GM12878 (cell line): ENCODE results near the gene MYO15A. TPM values are rescaled to one million over a fixed set of nuclear protein-coding genes. Genes with fewer than 3 reads are reported as not detected.

Source experiments
- ASH2L ChIP-seq: fragments of 300-600, 200-600 bp; sonication (generic); IDR thresholded peaks from 2 replicates; pipeline ENCODE4 v1.6.1; 2017; ENCODE audit warnings: low read depth, mild to moderate bottlenecking, borderline replicate concordance
- CEBPB ChIP-seq, 2 experiments: fragments of 150-350 bp in 1 of 2; IDR thresholded peaks; 2 replicates each; pipeline ENCODE4 v1.6.1; 2012 to 2014; ENCODE audit warnings: low read depth in 2 of 2, low read length in 2 of 2, borderline replicate concordance in 1 of 2, inconsistent platforms in 1 of 2
- DPF2 ChIP-seq: fragments of 450-650 bp; IDR thresholded peaks from 2 replicates; pipeline ENCODE4 v1.6.1; 2017; ENCODE audit warnings: mild to moderate bottlenecking
- EED ChIP-seq: sonication (generic); IDR thresholded peaks from 2 replicates; pipeline ENCODE4 v1.6.1; 2016; ENCODE audit warnings: antibody characterized with exemption, low read depth
- EP300 ChIP-seq, 2 experiments: fragments of 150-350 bp in 1 of 2; IDR thresholded peaks; 2 replicates each; pipeline ENCODE4 v1.6.1; 2011 to 2012; ENCODE audit warnings: low read depth in 2 of 2, low read length in 2 of 2, borderline replicate concordance in 1 of 2, improper control_type of control experiment in 1 of 2, inconsistent platforms in 1 of 2; ENCODE audit not compliant: control insufficient read depth in 1 of 2
- FOXK2 ChIP-seq: fragments of 450-650 bp; IDR thresholded peaks from 2 replicates; pipeline ENCODE4 v1.6.1; 2017; ENCODE audit warnings: mild to moderate bottlenecking, moderate library complexity
- NFYA ChIP-seq: IDR thresholded peaks from 2 replicates; pipeline ENCODE4 v1.6.1; 2011; ENCODE audit warnings: low read depth, mild to moderate bottlenecking, low read length, improper control_type of control experiment, borderline replicate concordance
- RELA ChIP-seq: fragments of 450-650 bp; IDR thresholded peaks from 2 replicates; pipeline ENCODE4 v1.8.0; 2014; ENCODE audit warnings: borderline replicate concordance; ENCODE audit not compliant: partially characterized antibody
- RFX5 ChIP-seq: IDR thresholded peaks from 2 replicates; pipeline ENCODE4 v1.6.1; 2011; ENCODE audit warnings: low read depth, low read length, improper control_type of control experiment
- SMAD5 ChIP-seq: IDR thresholded peaks from 2 replicates; pipeline ENCODE4 v1.6.1; 2016; ENCODE audit warnings: antibody characterized with exemption, low read depth
- SP1 ChIP-seq: IDR thresholded peaks from one replicate; pipeline ENCODE4 v1.6.1; 2011; ENCODE audit warnings: low read depth, low read length
- SRF ChIP-seq, 2 experiments: IDR thresholded peaks; 2 replicates each; pipeline ENCODE4 v1.6.1; 2011; ENCODE audit warnings: low read depth in 2 of 2, low read length in 2 of 2, mild to moderate bottlenecking in 1 of 2, moderate library complexity in 1 of 2
- STAT3 ChIP-seq: IDR thresholded peaks from 2 replicates; pipeline ENCODE4 v1.6.1; 2011; ENCODE audit warnings: low read depth, low read length, improper control_type of control experiment
- ZNF207 ChIP-seq: fragments of 450-650 bp; IDR thresholded peaks from 2 replicates; pipeline ENCODE4 v1.6.1; 2014; ENCODE audit warnings: antibody characterized with exemption, mild to moderate bottlenecking, borderline replicate concordance
- ZNF622 ChIP-seq: fragments of 450-650 bp; IDR thresholded peaks from 2 replicates; pipeline ENCODE4 v1.6.1; 2017; ENCODE audit warnings: mild to moderate bottlenecking, inconsistent platforms
- polyA plus RNA-seq, 11 experiments: library from polyadenylated mRNA; depleted of rRNA in 4 of 11; unstranded in 6 of 11; stranded (reverse) in 5 of 11; fragments of >200 nt; fragmentation: Nextera tagmentation in 4 of 11; fragmentation: Illumina TruSeq in 1 of 11; extraction: Ambion mirVana in 4 of 11; extraction: Trizol in 1 of 11; gene quantifications; 1 replicate in 1 of 11; 2 replicates in 10 of 11; pipeline versions ENCODE4 v1.2.1 to v1.2.3, GENCODE V29; 2011 to 2016; ENCODE audit warnings: inconsistent platforms in 2 of 11, missing spikeins in 2 of 11, low read depth in 1 of 11
- total RNA-seq, 4 experiments: library from RNA; depleted of rRNA in 3 of 4; stranded (reverse); fragments of >200 nt in 3 of 4; fragmentation: Illumina TruSeq in 1 of 4; extraction: Trizol in 1 of 4; gene quantifications; 2 replicates each; pipeline versions ENCODE4 v1.2.1 to v1.2.3, GENCODE V29; 2013 to 2021
- TF ChIP-seq, protein P1 (sequence below): IDR thresholded peaks from 2 replicates; pipeline ENCODE4 v1.6.1; 2011; ENCODE audit warnings: mild to moderate bottlenecking, low read depth, low read length, moderate library complexity; ENCODE audit not compliant: insufficient replicate concordance
- TF ChIP-seq, protein P2 (sequence below): fragments of 450-650 bp; conservative IDR thresholded peaks from 2 replicates; pipeline ENCODE4 v1.6.1; 2017; ENCODE audit warnings: mild to moderate bottlenecking, moderate library complexity
- TF ChIP-seq, protein P3 (sequence below): fragments of 450-650 bp; formaldehyde crosslinking; IDR thresholded peaks from 2 replicates; pipeline ENCODE4 v1.4.0; 2020; ENCODE audit warnings: mild to moderate bottlenecking, moderate library complexity
- TF ChIP-seq, protein P4 (sequence below): IDR thresholded peaks from 2 replicates; pipeline ENCODE4 v1.6.1; 2012; ENCODE audit warnings: mild to moderate bottlenecking, low read depth, low read length

MYO15A gene
- total and polyA plus RNA-seq, 10 of the 15 experiments (the other 5 are each of a cell fraction or from before 2014, with no cell fraction given) = 0.03 to 0.77 (median 0.21) TPM; not detected in 4

DNA sequence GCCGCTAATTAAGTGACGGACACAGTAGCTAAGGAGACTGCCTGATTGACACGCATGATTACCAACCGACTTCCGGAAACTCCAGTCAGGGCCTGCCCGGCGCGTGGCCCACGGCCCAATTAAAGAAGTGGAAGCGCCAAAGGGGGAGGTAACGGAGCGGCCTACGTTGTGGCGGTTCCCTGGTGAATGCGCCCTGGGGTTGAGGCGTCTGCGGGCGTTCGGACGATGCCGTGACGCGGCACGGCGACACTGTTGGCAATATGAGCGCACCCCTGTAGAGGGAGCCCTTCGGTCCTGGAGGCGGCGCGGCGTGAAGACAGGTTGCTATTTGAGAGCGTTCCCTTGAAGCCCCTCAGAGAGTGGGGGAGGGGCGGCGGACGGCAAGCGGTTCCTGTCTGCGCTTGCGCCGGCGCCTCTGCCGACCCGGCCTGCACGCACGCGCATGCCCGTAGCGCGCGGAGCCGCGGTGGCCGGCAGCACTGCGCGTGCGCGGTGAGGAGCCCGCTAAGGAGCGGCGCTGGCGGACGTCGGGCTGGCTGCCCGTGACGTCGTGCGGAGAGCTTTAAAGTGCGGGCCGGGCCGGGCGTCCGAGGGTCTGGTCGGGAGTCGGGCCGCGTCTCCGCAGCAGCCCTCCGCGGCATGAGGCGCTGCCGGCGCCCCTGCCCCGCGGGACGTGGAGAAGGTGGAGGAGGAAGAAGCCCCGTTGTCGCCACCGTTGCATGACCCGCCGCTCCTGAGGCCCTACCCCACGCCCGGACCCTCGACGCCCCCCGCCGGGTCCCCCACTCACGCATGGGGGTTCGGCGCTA lies 75.0 kb downstream of the MYO15A start, which contains the start of gene ALKBH5 (continued):
- TF ChIP-seq ZNF207 = peak; percentile 81; the same call in 1 of the 2 replicates
- TF ChIP-seq ASH2L = no peak
- TF ChIP-seq, protein P1, sequence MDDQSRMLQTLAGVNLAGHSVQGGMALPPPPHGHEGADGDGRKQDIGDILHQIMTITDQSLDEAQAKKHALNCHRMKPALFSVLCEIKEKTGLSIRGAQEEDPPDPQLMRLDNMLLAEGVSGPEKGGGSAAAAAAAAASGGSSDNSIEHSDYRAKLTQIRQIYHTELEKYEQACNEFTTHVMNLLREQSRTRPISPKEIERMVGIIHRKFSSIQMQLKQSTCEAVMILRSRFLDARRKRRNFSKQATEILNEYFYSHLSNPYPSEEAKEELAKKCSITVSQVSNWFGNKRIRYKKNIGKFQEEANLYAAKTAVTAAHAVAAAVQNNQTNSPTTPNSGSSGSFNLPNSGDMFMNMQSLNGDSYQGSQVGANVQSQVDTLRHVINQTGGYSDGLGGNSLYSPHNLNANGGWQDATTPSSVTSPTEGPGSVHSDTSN = peak; percentile 100
- no peak for TF ChIP-seq STAT3
- TF ChIP-seq SP1 = peak; percentile 94
- TF ChIP-seq, protein P2, sequence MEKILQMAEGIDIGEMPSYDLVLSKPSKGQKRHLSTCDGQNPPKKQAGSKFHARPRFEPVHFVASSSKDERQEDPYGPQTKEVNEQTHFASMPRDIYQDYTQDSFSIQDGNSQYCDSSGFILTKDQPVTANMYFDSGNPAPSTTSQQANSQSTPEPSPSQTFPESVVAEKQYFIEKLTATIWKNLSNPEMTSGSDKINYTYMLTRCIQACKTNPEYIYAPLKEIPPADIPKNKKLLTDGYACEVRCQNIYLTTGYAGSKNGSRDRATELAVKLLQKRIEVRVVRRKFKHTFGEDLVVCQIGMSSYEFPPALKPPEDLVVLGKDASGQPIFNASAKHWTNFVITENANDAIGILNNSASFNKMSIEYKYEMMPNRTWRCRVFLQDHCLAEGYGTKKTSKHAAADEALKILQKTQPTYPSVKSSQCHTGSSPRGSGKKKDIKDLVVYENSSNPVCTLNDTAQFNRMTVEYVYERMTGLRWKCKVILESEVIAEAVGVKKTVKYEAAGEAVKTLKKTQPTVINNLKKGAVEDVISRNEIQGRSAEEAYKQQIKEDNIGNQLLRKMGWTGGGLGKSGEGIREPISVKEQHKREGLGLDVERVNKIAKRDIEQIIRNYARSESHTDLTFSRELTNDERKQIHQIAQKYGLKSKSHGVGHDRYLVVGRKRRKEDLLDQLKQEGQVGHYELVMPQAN = peak; percentile 75
- TF ChIP-seq SMAD5 = peak; percentile 17; the same call in 1 of the 2 replicates
- TF ChIP-seq SRF (IDR thresholded peaks at IDR 0.05; ENCODE audit: low read depth in 2 of 2, low read length in 2 of 2) = peak in 1 of 2 experiments; percentile 61; a peak in 2 of 4 replicates
- no peak for TF ChIP-seq EED
- peak; percentile 99 for TF ChIP-seq DPF2
- TF ChIP-seq NFYA = no peak
- peak; percentile 62; the same call in 1 of the 2 replicates for TF ChIP-seq FOXK2
- TF ChIP-seq RFX5 = peak; percentile 54; the same call in 1 of the 2 replicates
- TF ChIP-seq, protein P3, sequence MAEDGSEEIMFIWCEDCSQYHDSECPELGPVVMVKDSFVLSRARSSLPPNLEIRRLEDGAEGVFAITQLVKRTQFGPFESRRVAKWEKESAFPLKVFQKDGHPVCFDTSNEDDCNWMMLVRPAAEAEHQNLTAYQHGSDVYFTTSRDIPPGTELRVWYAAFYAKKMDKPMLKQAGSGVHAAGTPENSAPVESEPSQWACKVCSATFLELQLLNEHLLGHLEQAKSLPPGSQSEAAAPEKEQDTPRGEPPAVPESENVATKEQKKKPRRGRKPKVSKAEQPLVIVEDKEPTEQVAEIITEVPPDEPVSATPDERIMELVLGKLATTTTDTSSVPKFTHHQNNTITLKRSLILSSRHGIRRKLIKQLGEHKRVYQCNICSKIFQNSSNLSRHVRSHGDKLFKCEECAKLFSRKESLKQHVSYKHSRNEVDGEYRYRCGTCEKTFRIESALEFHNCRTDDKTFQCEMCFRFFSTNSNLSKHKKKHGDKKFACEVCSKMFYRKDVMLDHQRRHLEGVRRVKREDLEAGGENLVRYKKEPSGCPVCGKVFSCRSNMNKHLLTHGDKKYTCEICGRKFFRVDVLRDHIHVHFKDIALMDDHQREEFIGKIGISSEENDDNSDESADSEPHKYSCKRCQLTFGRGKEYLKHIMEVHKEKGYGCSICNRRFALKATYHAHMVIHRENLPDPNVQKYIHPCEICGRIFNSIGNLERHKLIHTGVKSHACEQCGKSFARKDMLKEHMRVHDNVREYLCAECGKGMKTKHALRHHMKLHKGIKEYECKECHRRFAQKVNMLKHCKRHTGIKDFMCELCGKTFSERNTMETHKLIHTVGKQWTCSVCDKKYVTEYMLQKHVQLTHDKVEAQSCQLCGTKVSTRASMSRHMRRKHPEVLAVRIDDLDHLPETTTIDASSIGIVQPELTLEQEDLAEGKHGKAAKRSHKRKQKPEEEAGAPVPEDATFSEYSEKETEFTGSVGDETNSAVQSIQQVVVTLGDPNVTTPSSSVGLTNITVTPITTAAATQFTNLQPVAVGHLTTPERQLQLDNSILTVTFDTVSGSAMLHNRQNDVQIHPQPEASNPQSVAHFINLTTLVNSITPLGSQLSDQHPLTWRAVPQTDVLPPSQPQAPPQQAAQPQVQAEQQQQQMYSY (CRISPR knock-in tag) = no peak
- TF ChIP-seq, protein P4, sequence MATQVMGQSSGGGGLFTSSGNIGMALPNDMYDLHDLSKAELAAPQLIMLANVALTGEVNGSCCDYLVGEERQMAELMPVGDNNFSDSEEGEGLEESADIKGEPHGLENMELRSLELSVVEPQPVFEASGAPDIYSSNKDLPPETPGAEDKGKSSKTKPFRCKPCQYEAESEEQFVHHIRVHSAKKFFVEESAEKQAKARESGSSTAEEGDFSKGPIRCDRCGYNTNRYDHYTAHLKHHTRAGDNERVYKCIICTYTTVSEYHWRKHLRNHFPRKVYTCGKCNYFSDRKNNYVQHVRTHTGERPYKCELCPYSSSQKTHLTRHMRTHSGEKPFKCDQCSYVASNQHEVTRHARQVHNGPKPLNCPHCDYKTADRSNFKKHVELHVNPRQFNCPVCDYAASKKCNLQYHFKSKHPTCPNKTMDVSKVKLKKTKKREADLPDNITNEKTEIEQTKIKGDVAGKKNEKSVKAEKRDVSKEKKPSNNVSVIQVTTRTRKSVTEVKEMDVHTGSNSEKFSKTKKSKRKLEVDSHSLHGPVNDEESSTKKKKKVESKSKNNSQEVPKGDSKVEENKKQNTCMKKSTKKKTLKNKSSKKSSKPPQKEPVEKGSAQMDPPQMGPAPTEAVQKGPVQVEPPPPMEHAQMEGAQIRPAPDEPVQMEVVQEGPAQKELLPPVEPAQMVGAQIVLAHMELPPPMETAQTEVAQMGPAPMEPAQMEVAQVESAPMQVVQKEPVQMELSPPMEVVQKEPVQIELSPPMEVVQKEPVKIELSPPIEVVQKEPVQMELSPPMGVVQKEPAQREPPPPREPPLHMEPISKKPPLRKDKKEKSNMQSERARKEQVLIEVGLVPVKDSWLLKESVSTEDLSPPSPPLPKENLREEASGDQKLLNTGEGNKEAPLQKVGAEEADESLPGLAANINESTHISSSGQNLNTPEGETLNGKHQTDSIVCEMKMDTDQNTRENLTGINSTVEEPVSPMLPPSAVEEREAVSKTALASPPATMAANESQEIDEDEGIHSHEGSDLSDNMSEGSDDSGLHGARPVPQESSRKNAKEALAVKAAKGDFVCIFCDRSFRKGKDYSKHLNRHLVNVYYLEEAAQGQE = no peak
- no peak for TF ChIP-seq CEBPB (IDR thresholded peaks at IDR 0.05; ENCODE audit: borderline replicate concordance in 1 of 2, low read depth in 2 of 2, low read length in 2 of 2)
- TF ChIP-seq RELA = peak; percentile 63
- no peak for TF ChIP-seq EP300 (IDR thresholded peaks at IDR 0.05; ENCODE audit: borderline replicate concordance in 1 of 2, control insufficient read depth in 1 of 2, low read depth in 2 of 2, low read length in 2 of 2)
- TF ChIP-seq ZNF622 = no peak
